Mucosa of gallbladder (tissue), 1 donor: ENCODE results near the gene GRAMD4. TPM values are rescaled to one million over a fixed set of nuclear protein-coding genes. Genes with fewer than 3 reads are reported as not detected.
A peak's percentile ranks its signal among the peaks of the same experiment; 100 is the strongest.

Source experiments
- DNase-seq: peaks from one replicate; pipeline ENCODE4 v3.0.0-alpha.2; 2020; ENCODE audit warnings: low spot score
- total RNA-seq: library from RNA; stranded (reverse); gene quantifications from one replicate; pipeline ENCODE4 v1.2.1, GENCODE V29; 2021
- donor health status: DM: no; HTN: no; CAD: no.

Gene GRAMD4
- total RNA-seq, 1 donor from 2014 or later: 142 TPM

DNA sequence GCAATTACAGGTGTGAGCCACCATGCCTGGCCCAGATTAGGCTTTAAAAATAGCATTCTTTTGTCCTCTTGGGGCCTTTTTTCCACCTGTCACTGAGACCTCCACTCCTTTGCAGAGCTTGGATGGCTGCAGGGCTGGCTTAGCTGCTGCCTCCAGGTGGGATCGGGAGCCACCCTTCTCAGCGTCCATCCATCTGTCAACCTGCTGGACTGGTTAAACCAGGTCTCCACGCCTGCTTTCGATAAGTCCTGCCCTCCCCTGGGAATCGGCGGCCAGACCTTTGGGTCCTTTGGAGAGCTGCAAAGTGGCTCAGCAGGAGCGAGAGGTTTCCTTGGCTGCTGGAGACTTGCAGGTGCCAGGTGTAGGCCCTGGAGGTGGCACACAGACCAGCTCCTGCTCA, 23.4 kb upstream of the GRAMD4 start:
- DNase-seq: peak; percentile 90

DNA sequence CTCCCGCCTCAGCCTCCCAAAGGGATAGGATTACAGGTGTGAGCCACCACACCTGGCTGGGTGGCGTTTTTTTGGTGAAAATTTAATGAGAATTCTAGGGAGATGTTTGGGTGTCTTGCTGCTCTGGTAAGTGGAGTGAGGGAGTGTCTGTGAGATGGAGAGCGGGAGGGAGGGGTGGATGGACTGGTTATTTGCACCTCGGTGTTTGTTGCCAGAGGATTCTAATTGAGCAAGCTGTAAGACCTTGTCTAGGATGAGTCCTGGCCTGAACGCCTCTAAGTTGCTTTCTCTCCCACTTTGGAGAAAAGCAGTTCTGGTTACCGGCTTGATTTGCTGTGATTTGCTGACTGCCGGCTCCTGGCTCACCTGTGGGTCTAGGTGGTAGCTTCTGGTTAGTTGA, 22.0 kb upstream of the GRAMD4 start:
- DNase-seq: no peak

DNA sequence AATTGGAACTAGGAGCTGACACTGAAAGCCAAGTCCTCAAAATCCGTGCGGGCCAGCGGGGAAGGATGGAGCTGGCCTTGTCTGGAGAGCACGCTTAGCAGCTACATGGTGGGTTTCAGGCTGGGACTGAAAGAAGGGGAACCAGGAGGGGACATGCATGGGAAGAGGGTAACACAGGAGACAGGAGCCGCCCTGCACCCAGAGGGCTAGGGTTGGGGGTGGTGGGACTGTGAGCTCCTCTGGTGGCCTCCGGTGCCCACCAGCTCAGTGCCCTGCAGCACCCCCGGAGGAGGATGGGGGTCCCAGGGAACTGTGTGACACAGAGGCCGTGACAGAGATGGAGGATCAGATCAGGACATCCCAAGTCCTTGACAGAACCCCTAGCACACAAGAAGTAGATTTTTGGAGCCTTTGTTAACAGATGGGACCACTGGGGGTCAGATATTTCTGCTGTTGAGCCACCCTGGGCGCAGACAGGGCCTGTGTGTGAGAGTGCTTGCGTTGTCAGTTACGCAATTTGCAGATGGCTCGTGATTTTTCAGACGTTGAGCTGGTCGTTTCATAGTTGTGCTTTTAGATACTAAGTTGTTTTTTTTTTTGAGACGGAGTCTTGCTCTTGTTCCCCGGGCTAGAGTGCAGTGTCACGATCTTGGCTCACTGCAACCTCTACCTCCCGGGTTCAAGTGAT, 21.3 kb upstream of the GRAMD4 start:
- no peak for DNase-seq

DNA sequence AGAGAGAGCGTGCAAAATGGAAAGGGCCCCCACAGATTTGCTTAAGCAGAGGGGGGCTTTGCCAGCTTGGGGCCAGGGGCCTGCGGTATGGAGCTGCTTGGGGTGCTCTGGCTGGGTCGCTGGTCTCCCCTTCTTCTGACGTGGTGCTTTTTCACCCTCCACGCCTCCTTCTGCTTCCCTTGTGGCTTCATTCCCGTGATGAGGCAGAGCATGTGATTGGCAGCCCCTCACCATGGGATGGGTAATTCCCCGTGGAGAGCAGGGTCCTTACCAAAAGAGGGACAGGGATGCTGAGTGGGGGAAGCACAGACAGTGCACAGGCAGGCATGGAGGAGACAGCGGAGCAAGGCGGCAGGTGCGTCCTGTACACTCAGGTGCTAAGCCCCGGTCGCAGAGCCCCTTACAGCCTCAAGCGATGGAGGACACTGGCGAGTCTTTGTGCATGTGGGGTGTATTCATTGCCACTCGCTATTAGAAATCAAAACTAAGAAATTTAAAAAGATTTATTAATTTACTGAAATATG, 19.9 kb upstream of the GRAMD4 start:
- DNase-seq: no peak

DNA sequence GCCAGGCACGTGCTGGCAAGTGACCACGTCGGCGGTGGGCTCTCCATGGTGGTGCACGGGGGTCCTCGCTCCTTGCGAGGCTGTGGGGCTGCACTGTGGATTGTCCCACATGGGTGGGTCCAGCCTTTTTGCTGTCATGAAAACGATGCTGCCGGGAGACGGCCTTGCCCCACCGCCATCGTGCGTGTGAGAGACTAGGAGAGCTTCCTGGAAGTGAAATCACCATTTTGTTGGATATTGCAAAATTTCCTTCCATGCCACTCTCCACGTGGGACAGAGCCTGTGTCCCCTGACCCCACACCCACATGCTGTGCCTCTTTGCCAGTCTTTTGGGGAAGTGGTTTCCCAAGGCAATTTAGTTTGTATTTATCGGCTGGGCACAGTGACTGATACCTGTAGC, 18.2 kb upstream of the GRAMD4 start:
- DNase-seq: no peak

DNA sequence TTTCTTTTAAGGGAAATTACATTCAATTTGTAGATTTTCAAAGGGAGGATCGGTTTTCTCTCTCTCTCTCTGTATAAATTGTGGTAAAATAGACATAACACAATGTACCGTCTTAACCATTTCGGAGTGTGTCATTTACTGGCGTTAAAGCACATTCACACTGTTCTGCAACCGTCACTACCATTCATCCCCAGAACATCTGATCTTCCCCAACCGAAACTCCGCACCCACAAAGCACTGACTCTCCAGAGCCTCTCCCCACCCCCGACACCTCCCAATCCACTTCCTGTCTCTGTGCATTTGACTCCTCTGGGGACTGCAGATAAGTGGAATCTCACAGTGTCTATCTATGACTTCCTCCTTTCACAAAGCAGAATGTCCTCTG, 15.9 kb upstream of the GRAMD4 start:
- DNase-seq: no peak

DNA sequence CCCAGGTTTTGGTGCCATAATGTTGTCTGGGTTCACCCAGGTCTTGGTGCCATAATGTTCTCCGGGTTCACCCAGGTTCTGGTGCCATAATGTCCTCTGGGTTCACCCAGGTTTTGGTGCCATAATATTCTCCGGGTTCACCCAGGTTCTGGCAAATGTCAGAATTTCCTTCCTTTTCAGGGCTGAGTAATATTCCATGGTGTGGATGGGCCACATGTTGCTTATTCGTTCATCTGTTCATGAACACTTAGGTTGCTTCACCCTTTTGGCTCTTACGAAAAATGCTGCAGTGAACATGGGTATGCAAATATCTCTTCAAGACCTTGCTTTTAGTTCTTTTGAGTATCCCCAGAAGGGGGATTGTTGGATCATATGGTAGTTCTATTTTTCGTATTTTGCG, 15.1 kb upstream of the GRAMD4 start:
- DNase-seq: no peak

DNA sequence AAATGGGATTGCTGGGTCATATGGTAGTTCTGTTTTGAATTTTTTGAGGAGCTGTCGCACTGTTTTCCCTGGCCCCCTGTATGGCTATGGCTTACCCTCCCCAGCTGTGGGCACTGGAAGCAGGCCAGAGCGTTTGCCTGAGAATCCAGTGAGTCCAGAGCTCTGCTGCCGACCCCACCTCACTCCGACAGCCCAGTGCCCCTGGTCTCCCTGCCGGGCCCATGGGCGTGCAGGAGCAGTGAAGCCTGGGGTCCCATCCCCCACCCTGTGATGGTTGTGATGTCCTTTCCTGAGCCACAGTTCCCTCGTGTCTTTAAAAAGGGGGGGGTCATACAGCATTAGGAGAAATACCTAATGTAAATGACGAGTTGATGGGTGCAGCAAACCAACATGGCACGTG, 13.3 kb upstream of the GRAMD4 start:
- no peak for DNase-seq

DNA sequence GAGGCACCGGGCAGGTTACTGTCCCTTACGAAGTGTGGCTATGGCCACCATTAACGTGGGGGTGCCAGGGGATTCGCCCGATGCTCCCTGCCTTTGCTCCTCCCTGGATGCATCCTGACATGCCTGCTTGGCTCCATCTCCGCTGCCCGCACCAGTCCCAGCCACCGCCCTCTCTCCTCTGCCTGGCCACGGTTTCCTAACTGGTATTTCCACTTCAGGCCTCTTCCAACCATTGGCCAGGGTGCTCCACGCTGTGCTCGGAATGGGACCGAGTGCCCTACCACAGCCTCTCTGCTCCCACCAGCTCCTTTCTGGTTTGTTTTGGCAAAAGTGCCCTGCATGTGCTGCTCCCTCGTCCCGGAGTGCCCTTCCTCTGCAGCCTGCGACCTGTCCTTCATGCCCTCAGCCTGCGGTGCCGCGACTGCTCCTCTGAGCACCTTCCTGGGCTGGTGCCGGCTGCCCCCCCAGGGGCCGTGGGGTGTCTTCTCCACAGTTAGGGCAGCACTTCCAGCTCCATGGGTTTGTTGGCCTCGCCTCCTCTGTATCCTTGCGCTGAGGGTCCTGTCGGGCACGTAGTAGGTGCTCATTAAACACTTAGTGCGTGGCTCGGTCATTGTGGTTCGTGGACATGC, 12.6 kb upstream of the GRAMD4 start:
- no peak for DNase-seq

DNA sequence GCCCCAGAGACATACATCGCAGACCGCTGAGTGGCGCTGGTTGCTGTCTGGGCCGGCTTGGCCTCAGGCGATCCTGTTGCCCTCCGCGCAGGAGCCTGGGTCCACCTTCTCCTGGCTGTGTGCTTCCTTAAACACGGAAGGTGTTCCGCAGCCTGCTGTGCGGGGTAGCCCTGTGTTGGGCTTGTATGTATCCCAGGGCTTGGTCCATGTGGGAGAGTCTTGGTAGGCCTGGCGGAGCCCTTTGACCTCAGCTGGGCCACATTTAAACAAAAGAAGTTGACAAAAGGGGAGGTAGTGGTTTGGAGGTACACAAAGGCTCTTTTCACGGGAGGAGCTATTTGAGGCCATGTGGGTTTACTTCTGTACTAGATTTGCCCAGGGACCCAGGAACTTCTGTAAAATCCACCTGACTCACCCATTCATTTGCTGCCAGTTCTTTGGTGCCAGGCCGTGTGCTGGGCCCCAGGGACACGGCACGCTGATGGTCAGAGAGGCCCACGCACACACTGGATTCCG, 11.0 kb upstream of the GRAMD4 start:
- peak; percentile 74 for DNase-seq

DNA sequence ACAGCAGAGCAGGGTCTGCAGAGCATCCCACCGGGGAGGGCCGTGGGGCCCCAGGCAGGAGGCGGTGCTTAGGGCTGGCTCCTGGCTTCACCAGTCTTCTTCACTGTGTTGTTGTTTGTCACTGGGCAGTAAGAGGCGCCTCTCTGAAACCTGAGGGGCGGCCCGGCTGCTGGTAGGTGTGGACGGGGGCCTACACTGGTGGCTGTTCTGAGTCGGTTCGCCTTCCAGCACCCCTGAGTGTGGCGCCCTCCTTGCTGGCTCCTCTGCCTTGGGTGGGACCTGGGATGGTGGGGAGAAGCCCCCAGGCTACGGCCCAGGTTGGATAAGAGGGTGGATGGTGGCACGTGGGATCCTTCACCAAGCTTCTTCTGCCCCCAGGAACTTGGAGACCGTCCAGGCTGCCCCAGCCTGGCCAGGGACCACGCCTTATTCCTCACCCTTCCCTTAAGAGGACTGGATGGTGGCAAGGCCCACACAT, 10.4 kb upstream of the GRAMD4 start:
- DNase-seq: no peak

DNA sequence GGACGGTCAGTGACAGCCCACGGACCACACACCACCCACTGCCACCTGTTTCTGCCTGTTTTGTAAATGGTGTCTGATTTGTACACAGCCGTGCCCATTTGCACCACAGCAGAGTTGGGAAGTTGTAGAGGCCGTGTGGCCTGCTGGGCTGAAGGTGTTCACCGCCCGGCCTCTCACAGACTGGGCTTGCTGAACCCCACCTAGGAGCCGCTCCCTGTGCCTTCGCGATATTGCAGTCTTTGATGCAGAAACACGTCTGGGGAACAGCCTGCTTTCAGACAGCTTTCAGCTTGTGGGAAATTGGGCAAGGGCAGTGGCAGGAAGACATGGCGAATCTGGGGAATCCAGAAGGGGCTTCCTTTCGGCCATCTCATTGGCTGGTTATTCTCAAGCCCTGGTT, 9.8 kb upstream of the GRAMD4 start:
- DNase-seq: no peak

DNA sequence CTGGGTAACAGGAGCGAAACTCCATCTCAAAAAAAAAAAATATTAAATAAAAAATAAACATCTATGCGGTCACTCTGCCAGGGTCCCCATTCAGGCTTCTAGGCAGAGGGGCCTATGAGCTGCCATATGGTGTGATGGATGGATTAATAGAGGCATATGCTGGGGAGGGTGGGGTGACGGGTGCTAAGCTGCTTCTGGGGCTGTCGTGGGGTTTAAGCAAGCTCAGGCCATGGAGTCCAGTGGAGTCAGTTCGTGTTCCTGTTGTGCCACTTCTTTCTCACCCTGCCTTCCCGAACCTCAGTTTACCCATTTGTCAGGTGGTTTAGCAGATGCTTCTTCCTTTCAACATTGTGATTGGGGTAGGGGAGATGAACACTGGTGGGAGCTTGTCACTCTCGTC, 9.0 kb upstream of the GRAMD4 start:
- no peak for DNase-seq

DNA sequence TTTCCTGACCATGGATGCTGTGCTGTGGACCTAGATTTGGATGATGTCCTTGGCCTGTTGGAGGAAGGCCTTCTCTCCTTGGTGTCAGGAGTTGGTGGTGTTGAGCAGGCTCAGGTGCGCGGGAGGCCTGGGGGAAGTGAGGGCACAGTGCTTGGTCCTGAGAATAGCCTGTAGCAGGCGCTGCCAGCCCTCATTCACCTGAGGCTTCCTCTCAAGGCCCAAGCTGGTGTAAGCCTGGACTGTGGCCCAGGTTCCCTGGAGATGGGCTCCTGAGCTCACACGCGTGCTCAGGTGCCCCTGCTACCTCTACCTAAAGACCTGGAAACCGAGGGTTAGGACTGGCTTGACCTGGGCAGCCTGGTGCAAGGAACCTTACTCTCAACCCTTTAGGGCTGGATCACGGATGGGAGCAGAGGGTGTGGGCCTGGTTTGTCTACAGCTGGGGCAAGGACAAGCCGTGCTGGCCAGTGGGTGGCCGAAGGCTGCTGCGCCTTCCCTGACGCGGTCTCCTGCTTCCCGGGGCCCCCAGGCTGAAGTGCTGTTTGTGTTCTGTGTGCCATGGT, 7.8 kb upstream of the GRAMD4 start:
- DNase-seq: no peak

DNA sequence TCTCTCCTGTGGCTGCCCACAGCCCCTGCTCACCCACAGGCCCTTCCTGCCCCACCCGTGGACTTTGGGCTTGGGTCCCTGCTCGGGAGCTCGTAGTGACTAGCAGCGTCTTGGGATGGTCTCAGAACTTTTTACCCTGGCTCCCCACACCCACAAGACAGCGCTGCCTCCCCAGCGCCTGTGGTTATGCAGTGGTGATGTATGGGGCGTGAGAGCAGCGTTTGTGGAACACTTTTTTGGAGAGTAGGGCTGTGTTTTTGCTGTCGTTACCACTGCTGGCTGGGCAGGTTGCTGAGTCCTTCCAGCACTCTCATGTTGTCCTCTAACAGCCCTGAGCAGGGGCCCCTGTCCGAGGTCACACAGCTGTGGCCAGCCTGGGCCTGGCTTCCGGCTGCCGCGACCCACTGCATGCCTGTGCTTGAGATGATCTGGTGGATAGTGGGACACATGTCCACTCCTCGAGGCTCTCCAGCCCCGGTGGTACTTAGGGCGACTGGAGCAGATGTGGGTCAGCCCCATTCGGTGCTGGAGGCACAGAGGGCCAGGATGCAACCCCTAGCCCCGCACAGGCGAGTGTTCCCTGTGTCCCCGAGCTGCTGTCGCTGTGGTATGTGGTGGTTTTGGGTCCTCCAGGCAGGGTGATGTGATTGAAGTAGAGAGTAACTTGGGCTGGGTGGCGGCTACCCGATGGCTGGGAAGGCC, 7.1 kb upstream of the GRAMD4 start:
- no peak for DNase-seq

DNA sequence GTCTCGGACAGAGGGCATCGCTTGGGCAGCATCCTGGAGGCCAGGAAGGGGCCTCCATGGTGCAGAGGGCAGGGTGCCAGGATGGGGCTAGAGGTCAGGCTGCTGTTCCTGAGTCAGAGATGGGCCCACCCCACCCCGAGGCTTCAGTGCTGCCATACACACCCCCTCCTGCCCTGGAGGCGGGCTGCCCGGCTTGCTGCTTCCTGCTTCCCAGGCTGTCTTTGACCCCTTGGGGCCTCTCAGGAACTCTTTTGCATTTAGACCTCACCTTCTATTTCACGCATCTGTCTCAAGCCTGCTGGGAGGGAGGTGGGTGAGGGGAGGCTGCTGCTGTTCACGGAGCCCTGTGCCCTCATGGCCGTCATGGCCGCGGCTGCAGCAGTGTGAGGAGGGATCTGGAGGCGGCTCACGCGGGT, 6.6 kb upstream of the GRAMD4 start:
- no peak for DNase-seq

DNA sequence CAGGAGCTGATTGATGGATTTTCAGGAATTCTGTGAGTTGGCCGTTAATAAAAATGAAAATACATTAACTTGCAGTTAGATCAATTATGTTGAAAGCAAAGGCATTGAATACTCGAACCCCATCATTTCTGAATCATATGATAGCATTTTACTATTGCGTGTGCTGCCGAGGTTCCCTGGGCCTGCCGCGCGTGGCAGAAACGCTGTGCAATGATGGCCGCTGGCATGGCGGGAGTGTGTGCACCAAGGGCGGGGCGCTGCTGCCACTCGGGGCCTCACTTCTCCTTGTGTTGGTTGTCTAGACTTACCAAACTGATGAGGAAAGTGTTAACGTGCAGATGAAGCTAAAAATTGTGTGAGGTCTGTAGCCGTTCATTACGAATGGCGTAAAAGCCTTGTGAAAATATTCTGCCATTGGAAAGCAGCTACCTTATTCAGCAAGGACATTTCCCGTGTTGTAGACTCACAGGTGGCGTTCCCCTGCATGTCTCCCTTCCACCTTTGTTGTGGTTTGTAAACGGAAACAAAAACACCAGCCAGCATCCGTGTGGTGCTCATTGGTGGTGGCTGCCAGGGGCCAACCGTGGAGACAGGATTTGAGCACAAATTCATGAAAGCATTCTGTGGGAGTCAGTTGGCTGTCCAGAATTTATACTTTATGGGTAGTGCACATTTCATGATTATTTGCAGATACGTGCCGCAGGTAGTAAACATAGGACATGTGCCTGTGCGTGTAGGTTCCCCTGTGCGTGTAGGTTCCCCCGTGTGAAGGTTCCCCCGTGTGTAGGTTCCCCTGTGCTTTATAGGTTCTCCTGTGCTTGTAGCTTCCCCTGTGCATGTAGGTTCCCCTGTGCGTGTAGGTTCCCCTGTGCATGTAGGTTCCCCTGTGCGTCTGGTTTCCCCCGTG, 5.9 kb upstream of the GRAMD4 start:
- DNase-seq: no peak

DNA sequence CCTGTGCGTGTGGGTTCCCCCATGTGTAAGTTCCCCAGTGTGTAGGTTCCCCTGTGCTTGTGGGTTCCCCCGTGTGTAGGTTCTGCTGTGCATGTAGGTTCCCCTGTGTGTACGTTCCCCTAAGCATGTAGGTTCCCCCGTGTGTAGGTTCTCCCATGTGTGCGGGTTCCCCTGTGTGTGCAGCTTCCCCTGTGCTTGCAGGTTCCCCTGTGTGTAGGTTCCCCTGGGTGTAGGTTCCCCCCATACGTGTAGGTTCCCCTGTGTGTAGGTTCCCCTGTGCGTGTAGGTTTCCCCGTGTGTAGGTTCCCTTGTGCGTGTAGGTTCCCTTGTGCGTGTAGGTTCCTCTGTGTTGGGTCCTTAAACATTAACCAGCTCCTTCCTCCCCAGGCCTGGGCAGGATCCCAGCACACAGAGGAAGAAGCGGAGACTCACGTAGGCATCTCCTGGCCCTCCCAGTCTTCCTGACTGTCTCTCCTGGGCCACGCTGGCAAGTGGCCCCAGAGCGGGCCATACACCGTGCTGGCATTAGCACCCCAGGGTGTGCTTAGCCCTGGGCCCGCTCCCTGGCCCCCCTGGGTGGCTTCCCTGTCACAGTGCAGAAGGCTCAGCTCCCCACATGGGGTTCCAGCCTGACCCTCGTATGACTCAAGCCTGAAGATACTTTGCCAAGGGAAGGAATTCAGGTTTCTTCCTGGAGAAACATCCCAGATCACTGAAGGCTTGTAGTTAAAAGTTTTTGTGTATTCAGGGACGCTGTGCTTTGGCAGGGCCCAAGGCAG, 2.8 kb upstream of the GRAMD4 start:
- no peak for DNase-seq

DNA sequence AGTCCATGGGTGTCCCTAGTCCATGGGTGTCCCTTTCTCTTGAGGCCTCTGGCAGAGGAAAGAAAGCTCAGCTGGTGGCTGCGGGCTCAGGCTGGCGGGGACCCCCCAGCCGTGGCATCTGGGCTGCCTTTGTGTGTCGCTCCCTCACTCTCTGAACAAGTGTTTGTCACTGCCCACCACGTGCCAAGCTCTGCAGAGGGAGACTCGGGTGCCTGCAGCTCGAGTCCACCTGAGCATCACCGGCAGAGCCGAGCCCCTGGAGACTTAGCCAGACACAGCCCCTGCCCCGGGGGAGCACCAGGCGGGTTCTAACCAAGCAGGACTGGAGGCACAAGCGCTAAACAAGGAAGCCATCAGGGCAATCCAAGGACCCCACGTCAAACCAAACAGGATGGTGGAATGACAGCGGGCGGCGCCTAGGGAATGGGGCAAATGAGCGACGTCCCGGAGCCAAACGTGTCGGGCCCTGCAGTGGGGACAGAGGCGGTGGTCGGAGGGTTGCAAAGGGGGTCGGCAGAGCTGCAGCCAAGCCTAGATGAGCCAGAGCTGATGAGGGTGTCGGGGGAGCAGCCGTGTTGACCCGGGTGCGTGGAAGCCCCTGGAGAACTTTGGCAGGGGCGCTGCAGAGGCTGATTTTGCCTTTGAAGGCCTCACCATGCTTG, 2.1 kb upstream of the GRAMD4 start:
- no peak for DNase-seq

DNA sequence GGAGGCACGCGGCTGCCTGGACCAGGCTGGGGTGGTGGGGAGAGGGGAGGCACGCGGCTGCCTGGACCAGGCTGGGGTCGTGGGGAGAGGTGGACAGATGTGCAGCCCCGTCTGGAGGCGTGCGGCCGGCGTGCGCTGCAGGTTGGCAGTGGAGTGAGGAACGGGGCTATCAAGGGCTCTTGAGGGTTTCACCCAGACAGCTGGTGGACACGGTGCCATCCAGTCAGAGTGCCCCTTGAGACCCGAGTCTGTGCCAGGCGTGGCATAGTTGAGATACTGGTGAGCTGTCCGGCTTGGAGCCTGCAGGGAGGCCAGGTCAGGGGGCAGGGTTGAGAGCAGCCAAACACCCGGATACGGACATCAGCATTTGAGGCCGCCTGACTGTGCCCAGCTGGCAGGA, 1.5 kb upstream of the GRAMD4 start:
- no peak for DNase-seq
